HUES6 (cell line): ENCODE results near the gene NEK10.

Source experiments
- H3K27ac ChIP-seq: 2 replicates; pipeline ENCODE4 v1.7.0; 2013; ENCODE audit warnings: low read depth, mild to moderate bottlenecking, low read length, inconsistent platforms
- H3K27me3 ChIP-seq: 2 replicates; pipeline ENCODE4 v1.6.1; 2013; ENCODE audit warnings: low read length; ENCODE audit not compliant: control insufficient read depth, insufficient read depth
- H3K36me3 ChIP-seq: 2 replicates; pipeline ENCODE4 v1.6.1; 2013; ENCODE audit warnings: low read length; ENCODE audit not compliant: control insufficient read depth, insufficient read depth
- H3K4me1 ChIP-seq: 2 replicates; pipeline ENCODE4 v1.6.1; 2013; ENCODE audit warnings: low read length; ENCODE audit not compliant: control insufficient read depth, insufficient read depth
- H3K4me3 ChIP-seq: 2 replicates; pipeline ENCODE4 v1.5.1; 2013; ENCODE audit warnings: low read depth, low read length
- H3K9ac ChIP-seq: one replicate; pipeline ENCODE4 v1.6.1; 2013; ENCODE audit warnings: mild to moderate bottlenecking, low read length
- H3K9me3 ChIP-seq: 2 replicates; pipeline ENCODE4 v1.6.1; 2013; ENCODE audit warnings: low read depth, low read length; ENCODE audit not compliant: control insufficient read depth, insufficient read depth

NEK10 gene

DNA sequence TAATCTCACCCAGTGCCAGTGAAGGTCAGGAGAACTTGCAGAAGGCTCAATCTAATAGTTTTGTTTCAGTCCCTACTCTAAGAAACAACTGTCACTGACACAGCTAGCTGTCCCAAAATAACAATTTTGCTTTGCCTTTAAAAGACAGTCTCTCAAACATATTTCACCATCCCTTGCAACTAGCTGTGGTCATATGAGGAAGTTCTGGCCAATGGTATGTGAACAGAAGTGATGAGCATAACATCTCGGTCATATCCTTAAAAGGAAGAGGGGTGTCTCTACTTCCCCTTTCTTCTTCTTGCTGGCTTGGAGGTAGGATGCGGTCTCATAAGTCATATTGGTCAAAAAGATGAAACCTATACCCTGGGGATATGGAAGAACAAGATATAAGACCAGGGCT lies 198.1 kb downstream of the NEK10 start:
- H3K9ac ChIP-seq, result no peak overlapping the region
- no peaks in the 10 kb centered on the region for H3K27me3 ChIP-seq
- no peak overlapping the region for H3K27ac ChIP-seq
- no peak overlapping the region for H3K4me3 ChIP-seq
- no peaks in the 10 kb centered on the region for H3K9me3 ChIP-seq
- H3K36me3 ChIP-seq, result no peaks in the 10 kb centered on the region
- H3K4me1 ChIP-seq, result no peaks in the 10 kb centered on the region

DNA sequence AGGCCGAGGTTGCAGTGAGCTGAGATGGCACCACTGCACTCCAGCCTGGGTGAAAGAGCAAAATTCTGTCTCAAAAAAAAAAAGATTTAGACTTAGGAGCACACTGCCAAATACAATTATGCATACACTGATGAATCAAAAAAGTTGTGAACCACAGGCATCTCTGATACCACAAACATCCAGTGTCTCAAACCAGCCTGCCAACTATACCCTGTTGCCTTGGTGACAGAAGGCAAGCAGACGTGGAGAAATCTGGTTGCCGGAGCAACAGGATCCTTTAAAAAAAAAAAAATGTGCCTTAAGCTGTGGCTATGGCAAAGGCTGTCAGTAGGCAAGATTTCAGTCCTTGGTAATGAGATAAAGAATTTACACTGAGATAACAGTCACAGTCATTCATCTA lies 202.3 kb downstream of the NEK10 start:
- no peak overlapping the region for H3K27ac ChIP-seq
- no peaks in the 10 kb centered on the region for H3K27me3 ChIP-seq
- H3K9me3 ChIP-seq, result no peaks in the 10 kb centered on the region
- H3K4me3 ChIP-seq, result no peak overlapping the region
- no peaks in the 10 kb centered on the region for H3K4me1 ChIP-seq
- no peaks in the 10 kb centered on the region for H3K36me3 ChIP-seq
- no peak overlapping the region for H3K9ac ChIP-seq

DNA sequence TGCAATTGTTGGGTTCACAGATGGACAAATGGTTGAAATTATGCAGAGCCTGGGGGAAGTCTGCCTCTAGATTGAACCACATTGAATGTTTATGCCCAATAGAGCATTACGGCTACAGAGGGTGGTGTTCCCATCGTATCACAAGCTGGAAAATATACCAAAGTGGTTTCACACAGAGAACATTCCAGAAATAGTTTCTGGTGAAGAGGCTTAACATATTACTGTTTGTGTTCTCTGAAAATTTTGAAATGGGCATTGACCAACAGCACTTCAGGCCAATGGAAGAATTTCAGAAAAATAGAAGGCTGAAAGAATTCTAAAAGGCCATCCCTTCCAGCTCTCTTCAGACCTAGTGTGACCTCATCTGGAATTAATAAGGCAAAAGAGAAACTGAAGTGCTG lies 203.9 kb downstream of the NEK10 start:
- Histone ChIP-seq H3K9me3 (no peaks in the 10 kb centered on the region), H3K4me1 (no peaks in the 10 kb centered on the region), H3K27me3 (no peaks in the 10 kb centered on the region), H3K4me3 (no peak overlapping the region), H3K36me3 (no peaks in the 10 kb centered on the region), H3K9ac (no peak overlapping the region), H3K27ac (no peak overlapping the region)

DNA sequence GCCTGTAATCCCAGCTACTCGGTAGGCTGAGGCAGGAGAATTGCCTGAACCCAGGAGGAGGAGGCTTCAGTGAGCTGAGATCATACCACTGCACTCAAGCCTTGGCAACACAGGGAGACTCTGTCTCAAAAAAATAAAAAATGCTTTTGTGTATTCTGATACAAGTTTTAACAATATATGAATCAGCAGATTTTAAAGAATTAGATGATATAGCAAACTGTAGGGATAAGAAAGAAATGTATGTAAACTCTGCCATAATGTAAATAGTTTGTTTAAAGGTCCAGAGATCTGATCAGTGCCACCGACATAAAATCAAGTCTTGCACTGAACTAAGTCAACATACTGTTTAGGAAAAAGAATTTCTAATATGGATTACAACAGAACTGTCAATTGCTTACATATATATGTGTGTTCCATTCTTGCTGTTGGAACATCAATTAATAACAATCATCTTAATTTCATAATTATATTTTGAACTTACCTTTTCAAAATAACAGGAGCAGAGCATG lies 208.3 kb downstream of the NEK10 start:
- Histone ChIP-seq H3K9ac (no peak overlapping the region), H3K9me3 (no peaks in the 10 kb centered on the region), H3K27me3 (no peaks in the 10 kb centered on the region), H3K4me3 (no peak overlapping the region), H3K4me1 (no peaks in the 10 kb centered on the region), H3K27ac (no peak overlapping the region), H3K36me3 (no peaks in the 10 kb centered on the region)

DNA sequence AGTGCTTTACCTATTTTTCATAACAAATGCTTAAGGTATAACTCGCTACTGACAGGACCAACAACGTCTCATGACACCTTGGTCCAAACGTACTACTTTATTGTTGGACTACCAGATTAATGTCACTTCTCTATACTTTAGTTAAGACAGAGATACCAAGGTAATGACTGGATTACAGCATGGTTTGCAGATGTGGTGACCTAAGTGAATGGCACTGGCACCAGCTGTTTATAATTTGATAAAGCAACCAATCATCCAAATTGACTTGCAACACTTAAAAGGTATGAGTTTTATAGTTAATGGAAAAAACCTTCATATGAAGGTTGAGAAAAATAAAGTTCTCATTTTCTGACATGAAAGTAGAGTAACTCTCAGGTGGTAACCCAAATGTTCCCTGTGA lies 209.0 kb downstream of the NEK10 start:
- Histone ChIP-seq H3K27ac (no peak overlapping the region), H3K27me3 (no peaks in the 10 kb centered on the region), H3K36me3 (no peaks in the 10 kb centered on the region), H3K4me1 (no peaks in the 10 kb centered on the region), H3K4me3 (no peak overlapping the region), H3K9me3 (no peaks in the 10 kb centered on the region), H3K9ac (no peak overlapping the region)

DNA sequence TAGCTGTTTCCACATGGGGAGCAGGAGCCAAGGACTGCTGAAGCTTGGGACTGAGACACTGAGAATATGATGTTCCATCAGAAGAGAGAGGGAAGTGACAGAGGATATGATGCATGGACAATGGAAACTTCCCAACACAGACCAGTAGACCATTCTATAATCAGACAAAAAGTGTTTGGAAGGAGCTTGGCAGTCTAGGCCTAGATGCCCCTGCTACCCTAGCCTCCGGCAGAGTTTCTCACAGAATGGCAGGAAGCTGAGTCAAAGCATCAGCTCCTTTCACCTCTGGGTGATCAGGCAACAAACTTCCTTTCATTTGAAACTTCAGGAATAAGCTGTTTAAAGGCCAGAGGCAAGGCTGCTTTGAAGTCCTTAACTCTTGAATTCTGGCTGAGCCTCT lies 222.0 kb downstream of the NEK10 start:
- Histone ChIP-seq H3K4me1 (no peaks in the 10 kb centered on the region), H3K36me3 (no peaks in the 10 kb centered on the region), H3K4me3 (no peak overlapping the region), H3K9me3 (no peaks in the 10 kb centered on the region), H3K27me3 (no peaks in the 10 kb centered on the region), H3K9ac (no peak overlapping the region), H3K27ac (no peak overlapping the region)

DNA sequence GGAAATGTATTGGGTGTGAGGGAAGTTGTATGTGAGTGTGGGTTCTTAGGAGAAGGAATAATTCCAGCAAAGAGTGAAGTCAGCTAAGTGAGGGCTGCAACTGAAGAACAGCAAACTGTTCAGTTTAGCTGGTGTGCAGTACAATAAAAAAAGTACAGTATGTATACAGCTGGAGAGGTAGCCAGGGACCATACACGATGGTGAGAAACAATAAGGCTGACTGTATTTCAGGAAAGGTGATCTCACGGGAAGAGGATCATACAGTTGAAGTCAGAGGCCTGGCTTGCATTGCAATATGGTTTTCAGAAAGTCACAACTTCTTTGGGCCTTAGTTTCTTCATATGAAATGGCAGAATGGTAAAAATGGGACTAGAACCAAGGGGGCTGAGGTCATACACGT lies 222.4 kb downstream of the NEK10 start:
- Histone ChIP-seq H3K4me1 (no peaks in the 10 kb centered on the region), H3K9ac (no peak overlapping the region), H3K9me3 (no peaks in the 10 kb centered on the region), H3K27ac (no peak overlapping the region), H3K36me3 (no peaks in the 10 kb centered on the region), H3K4me3 (no peak overlapping the region), H3K27me3 (no peaks in the 10 kb centered on the region)

DNA sequence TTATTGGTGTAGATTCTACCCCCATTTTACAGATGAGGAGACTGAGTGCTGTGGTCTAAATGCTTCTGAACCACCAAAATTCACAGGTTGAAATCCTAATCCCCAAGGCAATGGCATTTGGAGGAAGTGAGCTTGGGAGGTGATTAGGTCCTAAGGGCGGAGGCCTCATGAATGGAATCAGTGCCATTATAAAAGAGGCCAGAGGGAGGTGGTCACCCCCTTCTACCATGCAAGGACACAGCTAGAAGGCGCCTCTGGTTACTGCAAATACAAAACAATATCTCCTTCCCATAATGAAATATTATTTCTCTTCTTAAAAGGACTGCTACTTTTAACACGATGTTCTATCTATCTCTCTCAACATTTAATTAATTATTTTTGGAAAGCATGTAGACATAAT lies 223.5 kb downstream of the NEK10 start:
- H3K36me3 ChIP-seq, result no peaks in the 10 kb centered on the region
- H3K4me3 ChIP-seq, result no peak overlapping the region
- H3K9me3 ChIP-seq, result peaks cover 4% of the 10 kb centered on the region; the same call in 1 of the 2 replicates
- H3K4me1 ChIP-seq, result no peaks in the 10 kb centered on the region
- H3K27ac ChIP-seq, result no peak overlapping the region
- no peaks in the 10 kb centered on the region for H3K27me3 ChIP-seq
- H3K9ac ChIP-seq, result no peak overlapping the region

DNA sequence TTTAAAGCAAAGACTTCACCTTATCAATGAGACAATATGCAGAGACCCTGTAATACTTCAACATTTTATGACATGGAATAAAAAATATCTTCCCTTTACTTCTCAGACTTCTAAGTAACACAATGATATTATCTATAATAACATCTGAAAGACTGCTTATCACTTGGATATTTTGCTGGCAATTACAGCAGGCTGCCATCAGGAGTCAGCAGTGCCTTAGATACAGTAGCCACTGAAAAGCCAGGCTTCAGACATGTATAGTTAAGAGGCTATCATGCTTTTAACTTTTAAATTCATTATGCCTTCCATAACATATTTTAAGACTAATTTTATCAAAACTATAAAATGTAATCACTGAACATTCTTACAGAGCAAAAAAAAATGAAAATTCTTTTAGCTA lies 227.5 kb downstream of the NEK10 start:
- Histone ChIP-seq H3K27ac (no peak overlapping the region), H3K27me3 (no peaks in the 10 kb centered on the region), H3K9me3 (peaks cover 4% of the 10 kb centered on the region; the same call in 1 of the 2 replicates), H3K36me3 (no peaks in the 10 kb centered on the region), H3K4me3 (no peak overlapping the region), H3K4me1 (no peaks in the 10 kb centered on the region), H3K9ac (no peak overlapping the region)

DNA sequence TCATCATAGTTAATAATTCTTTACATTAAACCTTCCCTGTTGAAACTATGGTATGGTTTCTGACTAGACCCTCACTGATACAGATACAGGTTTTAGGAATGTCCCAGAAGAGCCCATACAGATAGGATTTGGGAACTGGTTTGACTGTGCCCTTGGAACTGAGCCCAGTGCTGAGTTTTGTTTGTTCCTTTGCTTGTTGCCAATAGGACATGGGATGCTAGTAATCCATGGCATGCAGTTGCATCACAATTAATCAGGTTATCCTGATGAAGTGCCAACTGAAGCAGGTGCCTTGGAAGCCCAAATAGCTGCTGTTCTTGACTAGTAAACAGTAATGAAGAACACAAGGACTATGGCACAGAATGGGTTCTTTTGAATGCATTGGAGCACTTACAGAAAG lies 230.6 kb downstream of the NEK10 start:
- H3K4me3 ChIP-seq, result no peak overlapping the region
- no peak overlapping the region for H3K9ac ChIP-seq

DNA sequence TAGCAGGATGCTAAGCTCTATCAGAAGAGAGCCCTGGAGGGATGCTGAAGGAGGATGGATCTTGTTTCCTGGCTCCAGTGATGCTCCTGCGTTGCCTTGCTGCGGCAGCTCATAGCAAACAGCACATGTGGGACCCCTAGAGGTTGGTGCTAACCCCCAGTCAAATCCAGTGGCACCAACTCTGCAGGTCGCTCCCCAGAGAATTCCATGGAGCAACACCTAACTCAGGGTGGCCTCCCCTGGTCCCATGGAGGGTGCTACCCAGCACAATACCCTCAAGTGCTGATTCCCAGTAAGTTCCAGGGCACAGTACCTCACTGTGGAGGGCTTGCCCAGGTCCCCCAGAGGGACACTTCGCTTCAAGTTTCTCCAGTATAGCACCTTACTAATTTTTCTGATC lies 231.2 kb downstream of the NEK10 start:
- Histone ChIP-seq H3K36me3 (no peaks in the 10 kb centered on the region), H3K4me3 (no peak overlapping the region), H3K9ac (no peak overlapping the region)

More for the DNA sequence above, 230.6 kb downstream of the NEK10 start:
- Histone ChIP-seq H3K27me3 (no peaks in the 10 kb centered on the region), H3K27ac (no peak overlapping the region), H3K9me3 (peaks cover 4% of the 10 kb centered on the region; the same call in 1 of the 2 replicates), H3K4me1 (no peaks in the 10 kb centered on the region), H3K36me3 (no peaks in the 10 kb centered on the region)

More for the DNA sequence above, 231.2 kb downstream of the NEK10 start:
- Histone ChIP-seq H3K4me1 (no peaks in the 10 kb centered on the region), H3K9me3 (peaks cover 4% of the 10 kb centered on the region; the same call in 1 of the 2 replicates), H3K27ac (no peak overlapping the region), H3K27me3 (no peaks in the 10 kb centered on the region)
